AG04450 (cell line): ENCODE measurements around the gene PGC. TPM values are rescaled to one million over a fixed set of nuclear protein-coding genes. Genes with fewer than 3 reads are reported as not detected.

Experiments
- CTCF ChIA-PET: fragments of 300-600, 350-600 bp; formaldehyde crosslinking; extraction: SDS; loops from one replicate; lab custom pipeline; 2022; ENCODE audit warnings: antibody characterized with exemption, inconsistent platforms; lab: Charles Lee
- POLR2A ChIA-PET: fragments of 350-600 bp; formaldehyde crosslinking; extraction: SDS; loops from one replicate; lab custom pipeline; 2021; ENCODE audit warnings: antibody characterized with exemption, inconsistent platforms; lab: Yijun Ruan, JAX
- DNase-seq: peaks from one replicate; pipeline ENCODE4 v3.0.0-alpha.2; 2011; ENCODE audit warnings: low read depth, low spot score
- H3K27ac ChIP-seq: one replicate; pipeline ENCODE4 v1.5.1; 2012; ENCODE audit warnings: low read depth, low read length, control low read depth
- H3K27me3 ChIP-seq: one replicate; pipeline ENCODE4 v1.6.0; 2012; ENCODE audit warnings: low read length; ENCODE audit not compliant: control insufficient read depth, insufficient read depth
- H3K4me3 ChIP-seq: 2 replicates; pipeline ENCODE4 v1.5.1; 2011; ENCODE audit warnings: mild to moderate bottlenecking, low read depth, low read length, control low read depth
- H3K9me3 ChIP-seq: 2 replicates; pipeline ENCODE4 v1.5.1; 2012; ENCODE audit warnings: low read length; ENCODE audit not compliant: control insufficient read depth, insufficient read depth
- CTCF ChIP-seq: IDR thresholded peaks from 2 replicates; pipeline ENCODE4 v1.5.1; 2011; ENCODE audit warnings: low read depth, low read length, control low read depth, inconsistent platforms
- polyA plus RNA-seq: library from polyadenylated mRNA; depleted of rRNA; stranded (reverse); fragments of >200 nt; gene quantifications from 2 replicates; pipeline ENCODE4 v1.2.3, GENCODE V29; 2011

Gene PGC
- polyA plus RNA-seq, 1 experiment, result not detected

GRCh38 chr6:41728954-41729353 is 18.2 kb downstream of the PGC start:
- H3K27me3 ChIP-seq, result no peaks in the 10 kb centered on the region
- ChIA-PET CTCF (no interaction called here), POLR2A (no interaction called here)

GRCh38 chr6:41728073-41728936 is 18.9 kb downstream of the PGC start:
- ChIA-PET CTCF (no interaction called here), POLR2A (no interaction called here)
- DNase-seq, result no peak
- no peak overlapping the region for H3K4me3 ChIP-seq
- H3K9me3 ChIP-seq, result no peaks in the 10 kb centered on the region; the same call in 1 of the 2 replicates
- no peak for TF ChIP-seq CTCF
- no peak overlapping the region for H3K27ac ChIP-seq
- H3K27me3 ChIP-seq, result no peaks in the 10 kb centered on the region

More at GRCh38 chr6:41728954-41729353, 18.2 kb downstream of the PGC start:
- Histone ChIP-seq H3K4me3 (no peak overlapping the region), H3K9me3 (no peaks in the 10 kb centered on the region; the same call in 1 of the 2 replicates), H3K27ac (no peak overlapping the region)
- TF ChIP-seq CTCF, result no peak
- DNase-seq, result no peak

- no peak for DNase-seq
- POLR2A ChIA-PET, result no interaction called here
- Histone ChIP-seq H3K4me3 (no peak overlapping the region), H3K27me3 (no peaks in the 10 kb centered on the region), H3K9me3 (no peaks in the 10 kb centered on the region; the same call in 1 of the 2 replicates), H3K27ac (no peak overlapping the region)
- no peak for TF ChIP-seq CTCF
- CTCF ChIA-PET, result no interaction called here
Measured at GRCh38 chr6:41727705-41728072, 19.5 kb downstream of the PGC start.

- H3K27me3 ChIP-seq, result no peaks in the 10 kb centered on the region
- DNase-seq, result no peak
- no peak for TF ChIP-seq CTCF
- H3K4me3 ChIP-seq, result no peak overlapping the region
- no peak overlapping the region for H3K27ac ChIP-seq
- CTCF ChIA-PET, result no interaction called here
- H3K9me3 ChIP-seq, result no peaks in the 10 kb centered on the region; the same call in 1 of the 2 replicates
- POLR2A ChIA-PET, result no interaction called here
Measured at GRCh38 chr6:41726876-41727275, 20.3 kb downstream of the PGC start.
